ENCODE results near the gene DNAJB5.
"Not testable (repeated sequence)": the region's sequence is repeated elsewhere in the genome, so short reads cannot be mapped to it uniquely, and the experiment has no call there.

DNAJB5 gene

DNA sequence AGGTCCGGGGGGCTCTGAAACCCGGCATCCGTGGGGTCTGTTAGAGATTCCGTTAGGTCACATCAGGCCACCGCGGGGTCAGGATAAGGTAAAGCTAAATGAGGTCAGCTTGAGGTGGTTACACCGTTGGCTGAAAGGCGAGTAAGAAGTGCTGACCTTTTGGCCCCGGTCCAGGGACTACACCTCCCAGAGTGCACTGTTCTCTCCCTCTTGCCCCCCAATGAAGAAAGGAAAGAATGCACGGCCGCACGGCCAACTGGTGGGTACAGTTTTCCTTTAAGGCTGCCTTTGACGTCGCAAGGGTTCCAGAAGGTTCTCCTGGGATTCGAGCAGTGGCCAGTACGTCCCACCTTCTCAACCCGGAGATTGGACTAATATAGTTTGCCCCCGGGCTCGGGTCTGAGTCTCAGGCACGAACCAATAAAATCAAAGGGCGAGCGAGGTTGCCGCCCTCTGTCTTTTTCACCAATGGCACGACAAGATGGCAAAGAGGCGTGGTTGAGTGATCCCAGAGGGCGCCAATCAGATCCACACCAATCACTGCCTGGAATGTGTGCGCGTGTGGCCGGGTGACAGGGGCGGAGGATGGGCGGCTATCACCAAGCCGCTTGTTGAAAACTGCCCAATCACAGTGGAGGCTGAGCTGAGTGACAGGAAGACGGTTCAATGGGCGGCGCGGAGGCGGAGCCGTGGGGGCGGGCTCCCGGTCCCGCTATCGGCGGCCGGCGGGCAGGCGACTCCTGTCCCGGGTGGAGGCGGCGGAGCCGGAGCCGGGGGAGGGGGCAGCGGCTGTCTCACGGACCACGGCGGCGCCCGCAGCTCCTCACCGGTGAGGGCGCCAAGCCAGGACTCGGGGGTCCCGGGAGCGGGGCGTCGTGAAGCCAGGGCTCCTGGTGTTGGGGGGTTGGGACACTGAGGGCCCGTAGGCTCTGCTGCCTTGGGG is at the start of gene DNAJB5:
Gene DNAJB5, plus strand, starts transcription at position 743 of the 943 bp plus-strand sequence. CDS start 886 bp downstream, outside the sequence.
- peak; percentile 90 for DNase-seq (ENCODE audit: low read depth)

GRCh38 chr9:34939989-34940388 is 49.6 kb upstream of the DNAJB5 start:
- DNase-seq (ENCODE audit: low read depth) = not testable (repeated sequence)

GRCh38 chr9:34948451-34948850 is 41.1 kb upstream of the DNAJB5 start:
- no peak for DNase-seq (ENCODE audit: low read depth)

DNA sequence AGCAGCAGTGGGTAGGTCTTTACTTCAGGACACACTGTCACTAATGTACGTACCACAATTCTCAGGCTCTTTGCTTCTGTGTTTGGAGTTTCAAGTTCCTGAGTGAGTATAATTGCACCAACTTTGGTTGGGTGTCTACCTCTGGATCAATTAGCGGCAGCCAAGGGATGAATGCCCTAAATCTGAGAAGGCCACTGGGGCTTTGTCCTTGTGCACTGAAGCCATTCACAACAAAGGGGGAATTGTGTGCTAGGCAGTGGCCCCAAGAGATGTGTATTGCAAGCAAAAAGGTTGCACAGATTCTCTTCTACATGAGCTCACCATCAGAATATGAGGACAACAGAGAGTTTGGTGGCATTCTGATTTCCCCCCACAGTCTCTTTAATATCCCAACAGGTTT is 35.3 kb upstream of the DNAJB5 start:
- no peak for DNase-seq (ENCODE audit: low read depth)

DNA sequence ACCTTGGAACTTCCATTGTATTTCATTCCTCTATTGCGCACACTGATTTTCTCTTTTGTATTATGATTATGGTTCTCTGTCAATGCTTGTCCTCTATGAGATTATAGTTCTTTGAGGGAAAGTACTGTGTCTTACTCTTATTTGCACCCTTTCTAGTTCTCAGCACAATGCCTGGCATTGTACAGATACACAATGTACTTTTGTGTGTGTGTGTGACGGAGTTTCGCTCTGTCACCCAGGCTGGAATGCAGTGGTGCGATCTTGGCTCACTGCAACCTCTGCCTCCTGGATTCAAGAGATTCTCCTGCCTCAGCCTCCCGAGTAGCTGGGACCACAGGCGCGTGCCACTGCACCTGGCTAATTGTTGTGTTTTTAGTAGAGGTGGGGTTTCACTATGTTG is 33.5 kb upstream of the DNAJB5 start:
- not testable (repeated sequence) for DNase-seq (ENCODE audit: low read depth)

- no peak for DNase-seq (ENCODE audit: low read depth)
Observed at GRCh38 chr9:34956648-34957047, 32.9 kb upstream of the DNAJB5 start.

DNA sequence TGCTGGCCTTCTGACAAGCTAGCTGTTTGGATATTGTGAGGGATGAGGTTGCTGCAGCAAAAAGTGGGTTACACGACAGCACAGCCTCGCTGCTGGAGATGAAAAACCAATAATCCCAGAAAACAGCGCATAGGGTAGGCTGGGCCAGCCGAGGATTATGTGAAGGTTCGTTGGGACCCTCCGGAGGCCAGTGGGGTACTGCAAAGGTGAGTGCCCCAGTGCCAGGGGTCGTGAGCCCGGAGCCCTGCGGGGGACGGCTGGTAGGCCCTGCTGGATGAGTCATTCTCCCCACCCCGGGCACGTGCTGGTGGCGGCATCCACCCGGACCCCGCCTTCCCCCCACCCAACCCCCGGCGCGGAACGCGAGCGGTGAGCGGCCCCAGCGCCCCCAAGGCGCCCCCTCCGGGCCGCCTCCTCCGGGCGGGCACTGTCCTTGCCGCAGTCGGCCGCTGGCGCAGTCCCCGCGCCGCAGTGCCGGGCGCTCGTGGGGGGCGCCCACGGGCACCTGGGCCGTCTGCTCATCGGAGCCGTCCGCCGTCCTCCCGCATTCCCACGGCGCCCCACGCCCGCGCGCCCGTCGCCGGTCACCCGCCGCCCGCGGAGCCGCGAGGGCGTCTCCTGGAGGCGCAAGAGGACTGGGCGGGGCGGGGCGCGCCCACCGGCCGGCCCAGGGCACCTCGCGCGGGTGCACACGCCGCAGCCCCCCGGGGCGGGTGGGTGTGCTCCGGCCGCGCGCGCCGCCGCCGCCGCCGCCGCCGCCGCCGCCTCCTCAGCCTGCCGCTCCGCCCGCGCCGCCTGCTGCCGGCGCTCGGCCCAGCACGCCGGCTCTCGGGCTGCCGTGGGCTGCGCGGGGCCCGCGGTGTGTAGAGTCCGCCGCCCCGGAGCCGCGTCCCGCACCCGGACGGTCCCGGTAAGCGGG is 31.8 kb upstream of the DNAJB5 start, which contains the start of gene PHF24:
Gene PHF24, plus strand, starts transcription at position 794 of the 919 bp plus-strand sequence. CDS start 13,014 bp downstream, outside the sequence.
- no peak for DNase-seq (ENCODE audit: low read depth)

- no peak for DNase-seq (ENCODE audit: low read depth)
Observed at GRCh38 chr9:34958411-34958982, 31.0 kb upstream of the DNAJB5 start.

DNA sequence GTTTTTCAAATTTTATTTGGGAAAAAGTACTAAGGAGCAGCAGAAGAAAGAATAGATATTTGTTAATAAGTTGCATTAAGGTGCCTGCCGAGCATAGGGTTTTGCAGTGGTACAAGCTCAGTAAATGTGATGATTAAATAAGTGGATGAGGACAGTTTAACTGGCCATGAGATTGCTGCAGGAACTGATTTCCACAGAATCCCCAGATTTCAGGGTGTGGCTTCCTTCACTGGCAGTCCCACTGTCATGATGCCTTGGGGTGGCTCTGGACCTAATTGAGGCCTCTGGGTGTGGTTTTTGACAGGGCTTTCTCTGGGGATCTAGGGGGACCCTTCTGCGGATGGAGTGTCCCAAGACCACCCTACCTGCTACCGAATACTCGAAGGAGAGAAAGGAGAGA is 30.1 kb upstream of the DNAJB5 start:
- no peak for DNase-seq (ENCODE audit: low read depth)

GRCh38 chr9:34961574-34962490 is 27.7 kb upstream of the DNAJB5 start:
- no peak for DNase-seq (ENCODE audit: low read depth)

- DNase-seq (ENCODE audit: low read depth) = no peak
Observed at GRCh38 chr9:34962546-34962945, 27.0 kb upstream of the DNAJB5 start.

GRCh38 chr9:34963552-34963951 is 26.0 kb upstream of the DNAJB5 start:
- DNase-seq (ENCODE audit: low read depth) = no peak

GRCh38 chr9:34964458-34964857 is 25.1 kb upstream of the DNAJB5 start:
- no peak for DNase-seq (ENCODE audit: low read depth)

- DNase-seq (ENCODE audit: low read depth) = no peak
Observed at GRCh38 chr9:34971146-34971811, 18.3 kb upstream of the DNAJB5 start.

- no peak for DNase-seq (ENCODE audit: low read depth)
Observed at GRCh38 chr9:34974664-34975063, 14.9 kb upstream of the DNAJB5 start.

GRCh38 chr9:34976441-34976840 is 13.1 kb upstream of the DNAJB5 start:
- DNase-seq (ENCODE audit: low read depth) = no peak

GRCh38 chr9:34976992-34977391 is 12.6 kb upstream of the DNAJB5 start:
- no peak for DNase-seq (ENCODE audit: low read depth)

DNA sequence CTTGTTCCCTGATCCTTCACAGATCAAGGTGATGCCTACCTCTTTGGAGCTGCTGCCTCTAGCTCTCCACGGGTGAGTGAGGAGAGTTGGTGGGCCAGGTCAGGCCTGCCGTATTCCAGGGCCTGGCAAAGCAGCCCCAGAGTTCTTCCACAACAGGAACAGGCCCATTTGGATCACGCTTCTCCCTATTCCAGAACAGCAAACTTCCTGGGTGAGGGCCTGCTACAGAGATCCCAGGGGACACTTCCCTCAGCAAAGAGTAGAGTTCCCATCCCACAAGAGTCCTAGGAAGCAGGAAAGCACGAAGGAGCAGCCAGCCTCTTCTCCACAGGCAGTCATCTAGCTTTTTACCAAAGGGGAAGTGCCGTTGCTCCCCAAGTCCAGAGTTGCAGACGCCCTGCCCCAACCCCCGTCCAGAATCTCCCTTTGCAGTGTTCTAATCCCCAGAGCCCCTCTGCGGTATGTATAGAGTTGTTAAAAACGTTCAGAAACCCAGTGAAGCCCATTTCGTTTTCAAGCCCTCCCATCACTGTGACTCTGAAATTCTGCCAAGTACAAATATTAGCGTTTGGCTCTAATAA is 9.3 kb upstream of the DNAJB5 start:
- no peak for DNase-seq (ENCODE audit: low read depth)

DNA sequence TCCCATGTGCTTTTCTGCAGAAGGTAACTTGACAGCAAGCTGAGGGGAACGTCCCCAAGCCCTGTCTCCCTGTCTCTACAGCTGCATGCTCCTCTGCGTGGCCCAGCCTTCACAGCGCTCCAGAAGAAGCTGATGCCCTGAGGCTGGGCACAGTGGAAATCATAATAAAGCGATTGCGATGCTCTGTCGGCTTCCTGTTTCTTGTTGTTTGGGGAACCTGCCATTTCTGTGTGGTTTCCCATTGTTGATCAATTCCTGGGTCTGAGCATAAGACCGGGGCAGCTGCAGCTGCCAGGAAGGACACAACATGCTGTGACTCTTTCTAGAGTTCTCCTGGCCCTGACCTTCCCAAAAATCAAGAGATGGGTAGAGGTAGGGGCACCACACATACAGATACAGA is 7.2 kb upstream of the DNAJB5 start:
- no peak for DNase-seq (ENCODE audit: low read depth)

DNA sequence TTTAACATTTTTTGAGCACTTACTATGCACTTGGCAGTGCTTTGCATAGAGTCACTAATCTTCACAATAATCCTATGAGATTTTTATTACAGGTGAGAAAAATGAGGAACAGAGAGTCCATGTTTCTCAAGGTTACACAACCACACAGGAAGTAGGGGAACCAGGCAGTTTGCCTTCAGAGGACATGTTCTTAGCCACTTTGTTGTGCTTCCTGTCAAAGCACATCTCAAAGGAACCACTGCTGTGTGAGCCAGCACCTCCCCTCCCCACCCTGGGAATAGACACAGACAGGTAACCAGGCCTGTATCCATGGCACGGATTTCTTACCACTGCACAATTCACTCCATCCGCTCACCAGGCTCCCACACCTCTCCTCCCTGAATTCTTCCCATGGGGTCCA is 6.3 kb upstream of the DNAJB5 start:
- no peak for DNase-seq (ENCODE audit: low read depth)

All from stimulated activated CD8-positive, alpha-beta memory T cell treated with anti-CD3 and anti-CD28 coated beads, Interleukin-4, amount 100 ng/mL, for 24 hours (primary cell).